ENCODE data around the gene RFX4.

DNA sequence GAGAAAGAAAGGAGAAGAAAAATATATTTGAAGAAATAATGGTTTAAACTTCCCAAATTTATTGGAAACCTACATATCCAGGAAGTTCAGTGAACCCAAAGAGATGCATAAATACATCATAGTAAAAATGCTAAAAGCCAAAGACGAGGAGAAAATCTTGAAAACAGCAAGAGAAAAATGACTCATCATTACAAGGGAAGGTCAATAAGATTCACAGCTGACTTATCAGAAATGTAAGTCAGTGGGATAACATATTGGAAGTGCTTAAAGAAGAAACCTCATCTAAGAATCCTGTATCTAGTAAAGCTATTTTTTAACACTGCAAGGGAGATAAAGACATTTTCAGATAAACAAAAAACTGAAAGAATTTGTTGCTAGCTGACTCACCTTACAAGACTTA lies 211.6 kb downstream of the RFX4 start:
- TF ChIP-seq POLR2A (IDR thresholded peaks at IDR 0.05): no peak
- TF ChIP-seq, protein P1, sequence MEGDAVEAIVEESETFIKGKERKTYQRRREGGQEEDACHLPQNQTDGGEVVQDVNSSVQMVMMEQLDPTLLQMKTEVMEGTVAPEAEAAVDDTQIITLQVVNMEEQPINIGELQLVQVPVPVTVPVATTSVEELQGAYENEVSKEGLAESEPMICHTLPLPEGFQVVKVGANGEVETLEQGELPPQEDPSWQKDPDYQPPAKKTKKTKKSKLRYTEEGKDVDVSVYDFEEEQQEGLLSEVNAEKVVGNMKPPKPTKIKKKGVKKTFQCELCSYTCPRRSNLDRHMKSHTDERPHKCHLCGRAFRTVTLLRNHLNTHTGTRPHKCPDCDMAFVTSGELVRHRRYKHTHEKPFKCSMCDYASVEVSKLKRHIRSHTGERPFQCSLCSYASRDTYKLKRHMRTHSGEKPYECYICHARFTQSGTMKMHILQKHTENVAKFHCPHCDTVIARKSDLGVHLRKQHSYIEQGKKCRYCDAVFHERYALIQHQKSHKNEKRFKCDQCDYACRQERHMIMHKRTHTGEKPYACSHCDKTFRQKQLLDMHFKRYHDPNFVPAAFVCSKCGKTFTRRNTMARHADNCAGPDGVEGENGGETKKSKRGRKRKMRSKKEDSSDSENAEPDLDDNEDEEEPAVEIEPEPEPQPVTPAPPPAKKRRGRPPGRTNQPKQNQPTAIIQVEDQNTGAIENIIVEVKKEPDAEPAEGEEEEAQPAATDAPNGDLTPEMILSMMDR (IDR thresholded peaks at IDR 0.05): no peak

Measured in esophagus squamous epithelium (tissue), 4 donors.